Adipocyte (in vitro differentiated cells): ENCODE measurements around the gene RDH13.
A peak's percentile ranks its signal among the peaks of the same experiment; 100 is the strongest.
"Not testable (repeated sequence)": the region's sequence is repeated elsewhere in the genome, so short reads cannot be mapped to it uniquely, and the experiment has no call there.

Source experiments
- DNase-seq: peaks from one replicate; pipeline ENCODE4 v3.0.0-alpha.2; 2015; ENCODE audit warnings: low read depth
- H3K27me3 ChIP-seq: replicated peaks from 2 replicates; pipeline ENCODE4 v1.7.0; 2013; ENCODE audit warnings: mild to moderate bottlenecking, low read length, moderate library complexity; ENCODE audit not compliant: control insufficient read depth, insufficient read depth
- H3K36me3 ChIP-seq: 2 replicates; pipeline ENCODE4 v1.7.0; 2013; ENCODE audit warnings: low read length, mild to moderate bottlenecking, moderate library complexity; ENCODE audit not compliant: control insufficient read depth, insufficient read depth, severe bottlenecking
- H3K4me1 ChIP-seq: 2 replicates; pipeline ENCODE4 v1.7.0; 2013; ENCODE audit warnings: mild to moderate bottlenecking, low read length, moderate library complexity; ENCODE audit not compliant: control insufficient read depth, insufficient read depth
- H3K4me3 ChIP-seq: 2 replicates; pipeline ENCODE4 v1.7.0; 2013; ENCODE audit warnings: mild to moderate bottlenecking, low read length, moderate library complexity
- H3K9ac ChIP-seq: 2 replicates; pipeline ENCODE4 v1.7.0; 2013; ENCODE audit warnings: mild to moderate bottlenecking, low read length, moderate library complexity
- H3K9me3 ChIP-seq: 2 replicates; pipeline ENCODE4 v1.7.0; 2013; ENCODE audit warnings: mild to moderate bottlenecking, low read length, moderate library complexity; ENCODE audit not compliant: control insufficient read depth

The RDH13 gene

DNA sequence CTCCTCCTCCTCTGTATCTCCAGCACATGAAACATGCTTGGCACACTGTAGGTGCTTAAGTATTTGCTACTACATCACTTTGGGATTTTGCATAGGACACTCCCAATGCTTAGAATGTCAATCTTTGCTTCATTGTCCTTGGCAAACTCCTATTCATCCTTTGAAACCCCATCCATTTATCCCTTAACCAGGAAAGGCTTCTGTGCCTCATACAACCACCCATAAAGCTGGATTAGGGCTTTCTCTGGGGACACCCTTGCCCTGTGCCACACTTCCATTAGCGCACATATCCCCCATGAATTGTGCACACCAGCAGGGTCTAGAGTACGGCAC lies 6.9 kb upstream of the RDH13 start:
- Histone ChIP-seq H3K27me3 (peaks cover 44% of the 10 kb centered on the region), H3K9me3 (no peaks in the 10 kb centered on the region), H3K9ac (no peak overlapping the region), H3K4me3 (no peak overlapping the region), H3K36me3 (no peaks in the 10 kb centered on the region), H3K4me1 (peaks cover 4% of the 10 kb centered on the region)
- DNase-seq: no peak

GRCh38 chr19:55068950-55069864 lies 6.3 kb upstream of the RDH13 start:
- Histone ChIP-seq H3K9me3 (no peaks in the 10 kb centered on the region), H3K4me1 (peaks cover 4% of the 10 kb centered on the region), H3K9ac (no peak overlapping the region), H3K4me3 (peak overlapping the region; percentile 46), H3K27me3 (peaks cover 44% of the 10 kb centered on the region), H3K36me3 (no peaks in the 10 kb centered on the region)
- peak; percentile 39 for DNase-seq

DNA sequence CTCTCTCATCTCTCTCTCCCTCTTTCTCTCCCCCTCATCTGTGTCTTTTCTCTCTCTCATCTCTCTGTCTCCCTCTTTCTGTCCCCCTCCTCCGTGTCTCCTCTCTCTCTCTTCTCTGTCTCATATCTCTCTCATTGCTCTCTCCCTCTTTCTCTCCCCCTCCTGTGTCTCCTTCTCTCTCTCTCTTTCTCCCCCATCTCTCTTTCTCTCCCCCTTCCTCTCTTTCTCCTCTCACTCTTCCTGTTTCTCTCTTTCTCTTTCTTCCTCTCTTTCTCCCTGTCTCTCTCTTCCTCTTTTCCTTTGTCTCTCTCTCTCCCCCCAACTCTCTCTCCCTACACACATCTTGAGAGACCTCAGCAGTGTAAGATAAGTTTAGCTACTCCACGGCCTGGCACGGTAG lies 4.9 kb upstream of the RDH13 start:
- H3K36me3 ChIP-seq: no peaks in the 10 kb centered on the region
- no peak overlapping the region for H3K4me3 ChIP-seq
- peaks cover 4% of the 10 kb centered on the region for H3K4me1 ChIP-seq
- no peak overlapping the region for H3K9ac ChIP-seq
- DNase-seq: no peak
- no peaks in the 10 kb centered on the region for H3K9me3 ChIP-seq
- H3K27me3 ChIP-seq: peaks cover 44% of the 10 kb centered on the region

GRCh38 chr19:55066107-55066709 lies 3.3 kb upstream of the RDH13 start:
- no peak overlapping the region for H3K4me3 ChIP-seq
- no peak overlapping the region for H3K9ac ChIP-seq
- no peak for DNase-seq
- no peaks in the 10 kb centered on the region for H3K36me3 ChIP-seq
- H3K9me3 ChIP-seq: no peaks in the 10 kb centered on the region
- H3K4me1 ChIP-seq: peaks cover 7% of the 10 kb centered on the region
- H3K27me3 ChIP-seq: peaks cover 44% of the 10 kb centered on the region

DNA sequence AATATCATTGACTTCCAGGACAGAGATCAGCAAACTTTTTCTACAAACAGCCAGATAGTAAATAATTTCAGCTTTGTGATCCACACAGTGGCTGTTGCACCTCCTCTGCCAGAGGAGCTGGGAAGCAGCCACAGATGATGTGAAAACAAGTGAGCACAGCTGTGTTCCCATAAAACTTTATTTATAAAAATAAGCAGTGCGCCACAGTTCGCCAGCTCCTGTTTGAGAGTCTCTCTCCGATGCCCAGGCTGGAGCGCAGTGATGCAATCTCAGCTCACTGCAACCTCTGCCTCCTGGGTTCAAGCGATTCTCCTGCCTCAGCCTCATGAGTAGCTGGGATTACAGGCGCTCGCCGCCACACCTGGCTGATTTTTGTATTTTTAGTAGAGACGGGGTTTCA lies 2.6 kb upstream of the RDH13 start:
- not testable (repeated sequence) for H3K4me3 ChIP-seq, H3K4me1 ChIP-seq, H3K9me3 ChIP-seq, DNase-seq, H3K36me3 ChIP-seq, H3K9ac ChIP-seq
- peaks cover 39% of the 10 kb centered on the region for H3K27me3 ChIP-seq

- DNase-seq: no peak
- peaks cover 2% of the 10 kb centered on the region for H3K36me3 ChIP-seq
- peaks cover 23% of the 10 kb centered on the region for H3K27me3 ChIP-seq
- H3K9ac ChIP-seq: no peak overlapping the region
- peak overlapping the region; percentile 89 for H3K4me3 ChIP-seq
- H3K4me1 ChIP-seq: peaks cover 3% of the 10 kb centered on the region
- no peaks in the 10 kb centered on the region for H3K9me3 ChIP-seq
Measured at GRCh38 chr19:55063492-55063843, 520 bp upstream of the RDH13 start.

- H3K4me1 ChIP-seq, H3K9ac ChIP-seq, H3K9me3 ChIP-seq, H3K4me3 ChIP-seq, DNase-seq, H3K27me3 ChIP-seq: not testable (repeated sequence)
- H3K36me3 ChIP-seq: peaks cover 27% of the 10 kb centered on the region
Measured at GRCh38 chr19:55060287-55060686, 2.7 kb downstream of the RDH13 start.

GRCh38 chr19:55058781-55059610 lies 4.0 kb downstream of the RDH13 start:
- no peak overlapping the region for H3K4me3 ChIP-seq
- H3K36me3 ChIP-seq: peaks cover 38% of the 10 kb centered on the region
- peaks cover 3% of the 10 kb centered on the region for H3K4me1 ChIP-seq
- no peak for DNase-seq
- no peak overlapping the region for H3K9ac ChIP-seq
- no peaks in the 10 kb centered on the region for H3K9me3 ChIP-seq
- no peaks in the 10 kb centered on the region for H3K27me3 ChIP-seq

GRCh38 chr19:55056827-55057226 lies 6.1 kb downstream of the RDH13 start:
- no peaks in the 10 kb centered on the region for H3K9me3 ChIP-seq
- H3K9ac ChIP-seq: no peak overlapping the region
- peaks cover 49% of the 10 kb centered on the region for H3K36me3 ChIP-seq
- no peaks in the 10 kb centered on the region for H3K27me3 ChIP-seq
- no peak for DNase-seq
- no peak overlapping the region for H3K4me3 ChIP-seq
- H3K4me1 ChIP-seq: no peaks in the 10 kb centered on the region

DNA sequence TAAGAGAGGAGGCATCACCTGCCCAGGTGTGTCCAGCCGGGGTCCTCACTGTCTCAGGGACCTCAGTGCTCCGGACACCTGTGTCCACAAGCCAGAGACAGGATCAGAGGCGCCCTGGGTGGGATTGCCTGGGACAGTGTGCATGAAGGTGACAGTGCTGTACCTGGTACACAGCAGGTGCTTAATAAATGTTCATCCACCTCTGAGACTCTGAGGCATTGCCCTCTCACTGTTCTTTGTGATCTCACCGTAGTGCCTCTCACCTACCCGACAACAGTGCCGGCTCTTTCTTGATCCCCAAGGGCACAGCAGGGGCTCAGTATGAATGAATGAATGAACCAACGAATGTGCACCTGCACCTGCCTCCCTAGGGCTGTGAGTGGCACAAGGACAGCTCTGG lies 9.2 kb downstream of the RDH13 start:
- peaks cover 64% of the 10 kb centered on the region for H3K36me3 ChIP-seq
- H3K9me3 ChIP-seq: no peaks in the 10 kb centered on the region
- H3K4me3 ChIP-seq: no peak overlapping the region
- no peaks in the 10 kb centered on the region for H3K4me1 ChIP-seq
- H3K9ac ChIP-seq: no peak overlapping the region
- H3K27me3 ChIP-seq: no peaks in the 10 kb centered on the region
- DNase-seq: no peak

- H3K36me3 ChIP-seq: peaks cover 67% of the 10 kb centered on the region
- no peaks in the 10 kb centered on the region for H3K9me3 ChIP-seq
- no peak for DNase-seq
Measured at GRCh38 chr19:55050749-55051532, 12.0 kb downstream of the RDH13 start.

More at GRCh38 chr19:55050749-55051532, 12.0 kb downstream of the RDH13 start:
- no peaks in the 10 kb centered on the region for H3K4me1 ChIP-seq
- no peak overlapping the region for H3K4me3 ChIP-seq
- H3K27me3 ChIP-seq: no peaks in the 10 kb centered on the region
- H3K9ac ChIP-seq: no peak overlapping the region
